H1 (cell line): ENCODE results near the gene GABRD. TPM values are rescaled to one million over a fixed set of nuclear protein-coding genes. Genes with fewer than 3 reads are reported as not detected.

Source experiments
- HDAC2 ChIP-seq, 2 experiments: fragments of 300-600 bp in 1 of 2; sonication (generic) in 1 of 2; IDR thresholded peaks; 2 replicates each; pipeline ENCODE4 v1.6.1; 2011 to 2012; ENCODE audit warnings: low read depth in 2 of 2, low read length in 2 of 2, mild to moderate bottlenecking in 2 of 2, moderate library complexity in 2 of 2, borderline replicate concordance in 1 of 2, inconsistent platforms in 1 of 2
- polyA plus RNA-seq, 7 experiments: library from polyadenylated mRNA; depleted of rRNA in 3 of 7; stranded (reverse) in 5 of 7; unstranded in 2 of 7; fragments of >200 nt in 5 of 7; fragments of 200-250 nt in 2 of 7; gene quantifications; 1 replicate in 5 of 7; 2 replicates in 1 of 7; 4 replicates in 1 of 7; pipeline versions ENCODE4 v1.2.1 to v1.2.3, GENCODE V29; 2011 to 2013; ENCODE audit warnings: missing spikeins in 2 of 7, mixed read lengths in 2 of 7
- total RNA-seq: library from RNA; stranded (reverse); fragmentation: NEBNext Ultra II Directional; extraction: Animal tissue kit (Norgen Biotek cat#: 25700); gene quantifications from 2 replicates; pipeline ENCODE4 v1.2.1, GENCODE V29; 2021

GABRD gene
- total and polyA plus RNA-seq, 2 of the 8 experiments (the other 6 are each of a cell fraction or from before 2014, with no cell fraction given), result 1.8 to 3.0 TPM

DNA sequence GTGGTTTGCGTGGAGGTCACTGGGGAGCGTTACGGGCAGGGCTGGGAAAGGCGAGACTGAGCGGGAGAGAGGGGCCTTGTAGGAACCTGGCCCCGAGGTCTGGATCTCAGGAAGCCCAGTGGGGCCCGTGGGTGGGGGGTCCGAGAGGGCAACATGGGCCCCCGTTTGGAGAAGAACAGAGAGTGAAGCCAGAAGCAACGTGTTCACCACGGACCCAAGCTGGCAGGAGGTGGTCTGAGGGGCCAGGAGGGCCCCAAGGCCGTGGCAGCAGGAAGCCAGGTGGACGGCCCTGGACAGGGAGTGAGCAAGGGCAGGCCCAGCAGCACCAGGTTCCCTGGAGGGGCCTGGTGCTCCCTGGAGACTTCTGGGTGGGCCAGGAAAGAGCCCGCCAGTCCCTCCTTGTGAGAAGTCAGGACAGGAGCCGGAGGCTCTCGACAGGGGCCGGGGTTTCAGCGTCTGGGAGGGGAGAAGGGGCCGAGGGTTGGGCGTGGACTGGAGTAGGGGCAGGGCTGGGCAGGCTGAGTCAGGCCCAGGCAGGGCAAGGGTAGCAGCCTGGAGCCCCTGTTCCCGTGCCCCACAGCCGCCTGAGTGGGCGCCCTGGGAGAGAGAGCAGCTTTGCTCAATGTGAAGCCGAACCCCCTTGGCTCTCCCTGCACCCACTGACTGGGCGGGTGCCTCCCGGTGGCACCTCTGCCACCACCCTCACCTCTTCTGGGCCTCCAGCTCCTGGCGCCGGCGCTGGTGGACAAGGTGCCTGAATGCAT lies 49.0 kb upstream of the GABRD start (continued):
- no peak for TF ChIP-seq HDAC2 (IDR thresholded peaks at IDR 0.05; ENCODE audit: borderline replicate concordance in 1 of 2, low read depth in 2 of 2, low read length in 2 of 2)
